Fibroblast of lung (primary cell): Measurements from ENCODE around the gene FOS.

Experiments used
- EZH2 ChIP-seq: IDR thresholded peaks from 2 replicates; pipeline ENCODE4 v1.5.1; 2012; ENCODE audit warnings: low read length, control low read depth, mild to moderate bottlenecking; ENCODE audit errors: missing control alignments
- TF ChIP-seq, protein P1 (sequence below), 2 donors: IDR thresholded peaks in 1 of 2; conservative IDR thresholded peaks in 1 of 2; 1 replicate in 1 of 2; 2 replicates in 1 of 2; pipeline ENCODE4 v1.5.1; 2011 to 2012; ENCODE audit warnings: low read length in 2 of 2, control low read depth in 1 of 2, inconsistent platforms in 1 of 2, low read depth in 1 of 2, mild to moderate bottlenecking in 1 of 2

GRCh38 chr14:75286313-75286712 is 7.7 kb downstream of the FOS start:
- TF ChIP-seq, protein P1, sequence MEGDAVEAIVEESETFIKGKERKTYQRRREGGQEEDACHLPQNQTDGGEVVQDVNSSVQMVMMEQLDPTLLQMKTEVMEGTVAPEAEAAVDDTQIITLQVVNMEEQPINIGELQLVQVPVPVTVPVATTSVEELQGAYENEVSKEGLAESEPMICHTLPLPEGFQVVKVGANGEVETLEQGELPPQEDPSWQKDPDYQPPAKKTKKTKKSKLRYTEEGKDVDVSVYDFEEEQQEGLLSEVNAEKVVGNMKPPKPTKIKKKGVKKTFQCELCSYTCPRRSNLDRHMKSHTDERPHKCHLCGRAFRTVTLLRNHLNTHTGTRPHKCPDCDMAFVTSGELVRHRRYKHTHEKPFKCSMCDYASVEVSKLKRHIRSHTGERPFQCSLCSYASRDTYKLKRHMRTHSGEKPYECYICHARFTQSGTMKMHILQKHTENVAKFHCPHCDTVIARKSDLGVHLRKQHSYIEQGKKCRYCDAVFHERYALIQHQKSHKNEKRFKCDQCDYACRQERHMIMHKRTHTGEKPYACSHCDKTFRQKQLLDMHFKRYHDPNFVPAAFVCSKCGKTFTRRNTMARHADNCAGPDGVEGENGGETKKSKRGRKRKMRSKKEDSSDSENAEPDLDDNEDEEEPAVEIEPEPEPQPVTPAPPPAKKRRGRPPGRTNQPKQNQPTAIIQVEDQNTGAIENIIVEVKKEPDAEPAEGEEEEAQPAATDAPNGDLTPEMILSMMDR (conservative IDR thresholded peaks at IDR 0.05 in 1 of 2, IDR thresholded peaks at IDR 0.05 in 1 of 2; ENCODE audit: low read depth in 1 of 2, low read length in 2 of 2) = no peak
- TF ChIP-seq EZH2 = no peak
